ENCODE measurements around the gene PEX5L. TPM values are rescaled to one million over a fixed set of nuclear protein-coding genes. Genes with fewer than 3 reads are reported as not detected.

The PEX5L gene
- polyA plus RNA-seq, 1 donor from 2014 or later: 1.0 TPM

GRCh38 chr3:180068023-180068422 lies 31.3 kb upstream of the PEX5L start:
- Histone ChIP-seq H2AFZ (ENCODE audit: low read depth, low read length) (no peak overlapping the region), H3K27me3 (ENCODE audit: insufficient read depth, low read depth, low read length) (no peaks in the 10 kb centered on the region), H3K27ac (ENCODE audit: low read length) (no peak overlapping the region), H3F3A (ENCODE audit: insufficient read depth, low read length, poor library complexity, severe bottlenecking) (no peaks in the 10 kb centered on the region), H3K79me2 (replicated peaks; ENCODE audit: insufficient read depth, low read length) (no peaks in the 10 kb centered on the region), H3K4me3 (ENCODE audit: low read length) (no peak overlapping the region), H3K4me2 (ENCODE audit: low read length) (no peak overlapping the region), H3K9me3 (ENCODE audit: low read length) (no peaks in the 10 kb centered on the region), H3K36me3 (ENCODE audit: insufficient read depth, low read length) (no peaks in the 10 kb centered on the region), H3K9ac (ENCODE audit: low read length) (no peak overlapping the region), H4K20me1 (ENCODE audit: insufficient read depth) (no peaks in the 10 kb centered on the region), H3K9me2 (ENCODE audit: insufficient read depth, low read length) (no peaks in the 10 kb centered on the region)
- TF ChIP-seq POLR2AphosphoS5 (IDR thresholded peaks at IDR 0.05) (no peak), REST (IDR thresholded peaks at IDR 0.05; ENCODE audit: borderline replicate concordance) (no peak), EP300 (conservative IDR thresholded peaks at IDR 0.05; ENCODE audit: poor library complexity, severe bottlenecking) (no peak), CTCF (IDR thresholded peaks at IDR 0.05; ENCODE audit: poor library complexity, severe bottlenecking) (no peak), EZH2 (IDR thresholded peaks at IDR 0.05; ENCODE audit: borderline replicate concordance, insufficient read depth, low read length, poor library complexity, severe bottlenecking) (no peak), MXI1 (conservative IDR thresholded peaks at IDR 0.05; ENCODE audit: poor library complexity, severe bottlenecking) (no peak), RAD21 (conservative IDR thresholded peaks at IDR 0.05) (no peak), SMC3 (conservative IDR thresholded peaks at IDR 0.05; ENCODE audit: poor library complexity) (no peak), TAF1 (IDR thresholded peaks at IDR 0.05; ENCODE audit: low read depth) (no peak)

GRCh38 chr3:180066598-180066997 lies 29.9 kb upstream of the PEX5L start:
- Histone ChIP-seq H4K20me1 (ENCODE audit: insufficient read depth) (no peaks in the 10 kb centered on the region), H3K9me2 (ENCODE audit: insufficient read depth, low read length) (no peaks in the 10 kb centered on the region), H3K27me3 (ENCODE audit: insufficient read depth, low read depth, low read length) (no peaks in the 10 kb centered on the region), H3K36me3 (ENCODE audit: insufficient read depth, low read length) (no peaks in the 10 kb centered on the region), H3K27ac (ENCODE audit: low read length) (no peak overlapping the region), H3K9me3 (ENCODE audit: low read length) (no peaks in the 10 kb centered on the region), H3F3A (ENCODE audit: insufficient read depth, low read length, poor library complexity, severe bottlenecking) (no peaks in the 10 kb centered on the region), H3K4me3 (ENCODE audit: low read length) (no peak overlapping the region), H3K4me2 (ENCODE audit: low read length) (no peak overlapping the region), H2AFZ (ENCODE audit: low read depth, low read length) (no peak overlapping the region), H3K79me2 (replicated peaks; ENCODE audit: insufficient read depth, low read length) (no peaks in the 10 kb centered on the region), H3K9ac (ENCODE audit: low read length) (no peak overlapping the region)
- TF ChIP-seq POLR2AphosphoS5 (IDR thresholded peaks at IDR 0.05): no peak
- no peak for TF ChIP-seq EZH2 (IDR thresholded peaks at IDR 0.05; ENCODE audit: borderline replicate concordance, insufficient read depth, low read length, poor library complexity, severe bottlenecking)
- no peak for TF ChIP-seq SMC3 (conservative IDR thresholded peaks at IDR 0.05; ENCODE audit: poor library complexity)
- no peak for TF ChIP-seq MXI1 (conservative IDR thresholded peaks at IDR 0.05; ENCODE audit: poor library complexity, severe bottlenecking)
- no peak for TF ChIP-seq REST (IDR thresholded peaks at IDR 0.05; ENCODE audit: borderline replicate concordance)
- TF ChIP-seq CTCF (IDR thresholded peaks at IDR 0.05; ENCODE audit: poor library complexity, severe bottlenecking): no peak
- TF ChIP-seq TAF1 (IDR thresholded peaks at IDR 0.05; ENCODE audit: low read depth): no peak
- no peak for TF ChIP-seq RAD21 (conservative IDR thresholded peaks at IDR 0.05)
- no peak for TF ChIP-seq EP300 (conservative IDR thresholded peaks at IDR 0.05; ENCODE audit: poor library complexity, severe bottlenecking)
